ENCODE results near the gene GATA5. TPM values are rescaled to one million over a fixed set of nuclear protein-coding genes. Genes with fewer than 3 reads are reported as not detected.

Gene GATA5
- total and polyA plus RNA-seq, 2 donors (not counting 3 experiments of a cell fraction or from before 2014, with no cell fraction given), result not detected

- intact Hi-C loops (cut with micrococcal nuclease) (no loop called here), dilution Hi-C loops (cut with MboI; ENCODE audit: extremely low pct_ligation_motif_present, low sequenced_read_pairs) (no loop called here)
- Histone ChIP-seq H3K27ac (ENCODE audit: insufficient read depth, low read depth, low read length) (no peak overlapping the region), H3K36me3 (ENCODE audit: control insufficient read depth in 2 of 2, extremely low read depth in 1 of 2, insufficient read depth in 2 of 2, low read length in 2 of 2) (no peaks in the 10 kb centered on the region), H2AFZ (ENCODE audit: low read depth, low read length) (no peak overlapping the region), H3K9me3 (replicated peaks; ENCODE audit: control insufficient read depth, insufficient read depth, low read length) (no peaks in the 10 kb centered on the region), H3K4me2 (ENCODE audit: insufficient read depth, low read length) (no peak overlapping the region), H3K4me3 (replicated peaks in 1 of 3; ENCODE audit: insufficient read depth in 1 of 3, low read depth in 1 of 3, low read length in 3 of 3) (no peak overlapping the region), H3K27me3 (ENCODE audit: control insufficient read depth in 2 of 2, insufficient read depth in 2 of 2, low read length in 2 of 2) (no peaks in the 10 kb centered on the region), H3K79me2 (ENCODE audit: control insufficient read depth, insufficient read depth, low read length) (no peaks in the 10 kb centered on the region), H3K9me1 (replicated peaks; ENCODE audit: control insufficient read depth, extremely low read depth, insufficient read depth, low read length) (no peaks in the 10 kb centered on the region), H3K9ac (replicated peaks; ENCODE audit: extremely low read depth, insufficient read depth, low read length) (no peak overlapping the region), H4K20me1 (replicated peaks; ENCODE audit: control insufficient read depth, extremely low read depth, insufficient read depth, low read length) (no peaks in the 10 kb centered on the region), H3K4me1 (ENCODE audit: control insufficient read depth, extremely low read depth, insufficient read depth, low read length) (no peaks in the 10 kb centered on the region)
- TF ChIP-seq JUN (IDR thresholded peaks at IDR 0.05; ENCODE audit: borderline replicate concordance, insufficient read depth, insufficient read length, low read depth), result no peak
- no peak for TF ChIP-seq MAX (IDR thresholded peaks at IDR 0.05; ENCODE audit: insufficient read depth, insufficient read length)
- TF ChIP-seq EZH2 (IDR thresholded peaks at IDR 0.05; ENCODE audit: borderline replicate concordance, low read depth, low read length, severe bottlenecking), result no peak
- TF ChIP-seq CTCF (IDR thresholded peaks at IDR 0.05; ENCODE audit: extremely low read depth in 1 of 2, insufficient read depth in 1 of 2, low read depth in 1 of 2, low read length in 2 of 2), result peak; percentile 12 to 35
- TF ChIP-seq GATA2 (IDR thresholded peaks at IDR 0.05; ENCODE audit: insufficient read depth, insufficient read length, low read depth, low read length), result no peak
- no peak for TF ChIP-seq MYC (IDR thresholded peaks at IDR 0.05; ENCODE audit: low read depth, low read length)
- TF ChIP-seq POLR2A (IDR thresholded peaks at IDR 0.05; ENCODE audit: low read depth, low read length), result no peak
- no peak for FAIRE-seq
- no peak for DNase-seq (ENCODE audit: low read depth, low spot score)
- ChIA-PET POLR2A (no interaction called here), CTCF (no interaction called here)
- BruUV-seq (replicated peaks), result no TSS peak
Observed at GRCh38 chr20:62413896-62414481, 61.8 kb downstream of the GATA5 start.

Other genes starting within 250 kb of the GATA5 start
- 32.7 and 33.0 TPM in 2 replicates for gene OSBPL2, start 237.5 kb downstream of the GATA5 start, total RNA-seq
- gene OSBPL2, start 237.5 kb downstream of the GATA5 start, polyA plus RNA-seq, result 10.5 and 13.1 TPM in 2 replicates
- 144 and 154 TPM in 2 replicates for gene ADRM1, start 173.0 kb downstream of the GATA5 start, total RNA-seq
- gene ADRM1, start 173.0 kb downstream of the GATA5 start, polyA plus RNA-seq, result 179 and 249 TPM in 2 replicates
- 138 and 145 TPM in 2 replicates for gene LAMA5, start 108.7 kb downstream of the GATA5 start, total RNA-seq
- 24.0 and 27.2 TPM in 2 replicates for gene LAMA5, start 108.7 kb downstream of the GATA5 start, polyA plus RNA-seq
- 1,627 and 1,644 TPM in 2 replicates for gene RPS21, start 88.9 kb downstream of the GATA5 start, total RNA-seq
- gene RPS21, start 88.9 kb downstream of the GATA5 start, polyA plus RNA-seq, result 6,186 and 7,710 TPM in 2 replicates
- gene CABLES2, start 68.7 kb downstream of the GATA5 start, total RNA-seq, result 9.9 TPM in 2 replicates
- 7.4 and 7.8 TPM in 2 replicates for gene CABLES2, start 68.7 kb downstream of the GATA5 start, polyA plus RNA-seq
- not detected in 2 replicates for gene RBBP8NL, start 48.5 kb downstream of the GATA5 start, total RNA-seq
- gene RBBP8NL, start 48.5 kb downstream of the GATA5 start, polyA plus RNA-seq, result not detected in 2 replicates
- 3.3 and 4.1 TPM in 2 replicates for gene SLCO4A1, start 166.5 kb upstream of the GATA5 start, total RNA-seq
- 0.92 and 1.4 TPM in 2 replicates for gene SLCO4A1, start 166.5 kb upstream of the GATA5 start, polyA plus RNA-seq
- gene NTSR1, start 232.8 kb upstream of the GATA5 start, total RNA-seq, result 0.30 and 2.1 TPM in 2 replicates
- gene NTSR1, start 232.8 kb upstream of the GATA5 start, polyA plus RNA-seq, result 0.11 and 0.14 TPM in 2 replicates

All from endothelial cell of umbilical vein (primary cell).